ENCODE data around the gene MYO1D.

- TF ChIP-seq, protein P1, sequence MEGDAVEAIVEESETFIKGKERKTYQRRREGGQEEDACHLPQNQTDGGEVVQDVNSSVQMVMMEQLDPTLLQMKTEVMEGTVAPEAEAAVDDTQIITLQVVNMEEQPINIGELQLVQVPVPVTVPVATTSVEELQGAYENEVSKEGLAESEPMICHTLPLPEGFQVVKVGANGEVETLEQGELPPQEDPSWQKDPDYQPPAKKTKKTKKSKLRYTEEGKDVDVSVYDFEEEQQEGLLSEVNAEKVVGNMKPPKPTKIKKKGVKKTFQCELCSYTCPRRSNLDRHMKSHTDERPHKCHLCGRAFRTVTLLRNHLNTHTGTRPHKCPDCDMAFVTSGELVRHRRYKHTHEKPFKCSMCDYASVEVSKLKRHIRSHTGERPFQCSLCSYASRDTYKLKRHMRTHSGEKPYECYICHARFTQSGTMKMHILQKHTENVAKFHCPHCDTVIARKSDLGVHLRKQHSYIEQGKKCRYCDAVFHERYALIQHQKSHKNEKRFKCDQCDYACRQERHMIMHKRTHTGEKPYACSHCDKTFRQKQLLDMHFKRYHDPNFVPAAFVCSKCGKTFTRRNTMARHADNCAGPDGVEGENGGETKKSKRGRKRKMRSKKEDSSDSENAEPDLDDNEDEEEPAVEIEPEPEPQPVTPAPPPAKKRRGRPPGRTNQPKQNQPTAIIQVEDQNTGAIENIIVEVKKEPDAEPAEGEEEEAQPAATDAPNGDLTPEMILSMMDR (IDR thresholded peaks at IDR 0.05): no peak
- TF ChIP-seq POLR2A (IDR thresholded peaks at IDR 0.05) (no peak), POLR2AphosphoS5 (IDR thresholded peaks at IDR 0.05) (no peak), EP300 (IDR thresholded peaks at IDR 0.05) (no peak)
Measured at GRCh38 chr17:32489320-32490100, 387.4 kb downstream of the MYO1D start.
